Activated T-cell treated with anti-CD3 and anti-CD28 coated beads for 48 hours (primary cell): ENCODE data around the gene GLRB.
A peak's percentile ranks its signal among the peaks of the same experiment; 100 is the strongest.
"Not testable (repeated sequence)": the region's sequence is repeated elsewhere in the genome, so short reads cannot be mapped to it uniquely, and the experiment has no call there.

ENCODE experiments used
- DNase-seq: peaks from one replicate; pipeline ENCODE4 v3.0.0-alpha.2; 2020; ENCODE audit warnings: low read depth

Gene GLRB

DNA sequence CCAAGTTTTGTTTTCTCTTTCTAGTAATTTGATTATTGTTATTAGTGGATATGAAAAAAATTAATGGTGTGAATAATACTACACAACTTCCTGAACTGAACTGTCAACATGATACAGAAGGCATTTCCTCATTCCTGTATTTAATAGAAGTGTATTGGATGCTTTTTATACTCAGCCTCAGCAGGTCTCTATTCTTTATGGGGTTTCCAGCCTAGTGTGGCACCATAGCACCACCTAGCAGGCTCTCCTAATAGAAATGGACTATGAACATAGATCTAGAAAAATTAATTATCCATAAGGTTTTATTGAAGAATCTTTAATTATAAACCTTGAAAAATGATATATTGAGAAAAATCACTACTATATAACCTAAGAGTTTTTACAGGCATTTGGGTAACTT is 52.4 kb downstream of the GLRB start:
- no peak for DNase-seq

GRCh38 chr4:157141976-157142375 is 66.0 kb downstream of the GLRB start:
- no peak for DNase-seq

DNA sequence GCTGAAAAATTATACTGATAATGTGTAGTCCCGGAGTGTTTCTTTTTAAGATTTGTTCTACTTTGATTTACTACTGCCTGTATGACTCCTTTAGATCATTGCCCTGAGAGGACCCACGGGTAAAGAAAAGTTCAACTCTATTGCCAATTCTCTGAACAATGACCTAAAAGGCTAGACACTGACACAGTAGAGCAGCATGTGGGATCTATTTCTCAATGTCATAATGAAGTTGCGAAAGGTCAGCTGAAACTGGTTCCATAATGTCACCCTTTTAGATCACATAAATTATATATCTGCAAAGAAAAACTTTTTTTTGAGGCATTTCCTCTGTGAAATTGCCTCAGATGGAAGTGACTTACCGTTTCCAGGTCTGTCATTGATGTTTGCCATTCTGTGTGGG is 67.4 kb downstream of the GLRB start:
- DNase-seq = no peak

GRCh38 chr4:157151711-157152110 is 75.8 kb downstream of the GLRB start:
- DNase-seq = no peak

GRCh38 chr4:157165935-157166610 is 90.1 kb downstream of the GLRB start:
- DNase-seq = no peak

DNA sequence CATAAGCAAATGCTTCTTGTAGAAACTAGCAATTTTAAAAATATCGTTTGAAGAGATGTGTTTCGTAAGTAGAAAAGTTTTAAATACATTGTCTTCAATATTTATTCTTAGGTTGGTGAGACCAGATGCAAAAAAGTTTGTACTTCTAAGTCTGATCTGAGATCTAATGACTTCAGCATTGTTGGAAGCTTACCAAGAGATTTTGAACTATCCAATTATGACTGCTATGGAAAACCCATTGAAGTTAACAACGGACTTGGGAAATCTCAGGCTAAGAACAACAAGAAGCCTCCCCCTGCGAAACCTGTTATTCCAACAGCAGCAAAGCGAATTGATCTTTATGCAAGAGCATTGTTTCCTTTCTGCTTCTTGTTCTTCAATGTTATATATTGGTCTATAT is 94.4 kb downstream of the GLRB start:
- no peak for DNase-seq

GRCh38 chr4:157172011-157172410 is 96.1 kb downstream of the GLRB start:
- no peak for DNase-seq

DNA sequence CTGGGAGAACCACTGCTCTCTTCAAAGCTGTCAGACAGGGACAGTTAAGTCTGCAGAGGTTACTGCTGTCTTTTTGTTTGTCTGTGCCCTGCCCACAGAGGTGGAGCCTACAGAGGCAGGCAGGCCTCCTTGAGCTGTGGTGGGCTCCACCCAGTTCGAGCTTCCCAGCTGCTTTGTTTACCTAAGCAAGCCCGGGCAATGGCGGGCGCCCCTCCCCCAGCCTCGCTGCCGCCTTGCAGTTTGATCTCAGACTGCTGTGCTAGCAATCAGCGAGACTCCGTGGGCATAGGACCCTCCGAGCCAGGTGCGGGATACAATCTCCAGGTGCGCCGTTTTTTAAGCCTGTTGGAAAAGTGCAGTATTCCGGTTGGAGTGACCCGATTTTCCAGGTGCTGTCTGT is 104.3 kb downstream of the GLRB start:
- DNase-seq = not testable (repeated sequence)

GRCh38 chr4:157184300-157184699 is 108.3 kb downstream of the GLRB start:
- no peak for DNase-seq

DNA sequence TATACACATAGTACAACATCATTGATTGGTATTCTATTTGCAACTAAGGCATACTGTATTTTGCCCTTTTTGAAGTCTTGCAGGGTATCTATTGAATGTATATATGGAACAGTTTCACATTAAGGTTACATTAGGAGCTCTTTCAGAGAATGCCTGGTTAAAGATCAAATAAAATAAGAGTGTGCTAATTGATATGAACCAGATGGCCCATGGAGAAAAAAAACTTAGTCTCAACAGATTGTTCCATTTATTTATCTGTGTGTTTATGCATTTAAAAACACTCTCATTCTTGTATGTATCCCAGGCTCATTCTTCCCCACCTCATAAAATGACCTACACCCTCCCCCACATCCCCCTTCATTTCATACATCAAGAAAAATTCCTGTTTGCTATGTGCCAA is 109.4 kb downstream of the GLRB start:
- DNase-seq = no peak

- no peak for DNase-seq
Observed at GRCh38 chr4:157195374-157195773, 119.4 kb downstream of the GLRB start.

GRCh38 chr4:157196046-157196445 is 120.1 kb downstream of the GLRB start:
- DNase-seq = no peak

DNA sequence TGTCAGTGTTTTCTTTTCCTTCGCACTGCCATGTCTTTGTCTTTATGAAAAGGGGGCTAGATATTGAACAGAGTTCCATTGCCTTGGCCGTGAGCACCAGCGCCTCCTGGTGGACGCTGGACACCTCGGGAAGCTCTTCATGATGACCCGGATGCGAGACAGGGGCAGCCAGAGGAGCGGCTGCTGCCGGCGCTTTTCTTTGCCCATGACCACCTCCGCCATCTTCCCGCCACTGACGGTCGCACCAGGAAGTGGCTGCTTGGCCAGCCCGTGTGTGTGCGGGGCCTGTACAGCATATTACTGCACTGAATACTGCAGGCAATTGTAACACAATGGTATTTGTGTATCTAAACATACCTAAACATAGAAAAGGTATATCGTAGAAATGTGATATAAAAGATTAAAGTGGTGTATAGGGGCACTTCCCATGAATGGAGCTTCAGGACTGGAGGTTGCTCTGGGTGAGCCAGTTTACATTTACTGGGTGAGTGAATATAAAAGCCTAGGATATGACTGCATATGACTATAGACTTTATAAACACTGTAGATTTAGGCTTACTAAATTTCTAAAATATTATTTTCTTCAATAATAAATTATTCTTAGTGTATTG is 128.8 kb downstream of the GLRB start:
- peak; percentile 6 for DNase-seq

GRCh38 chr4:157217708-157218107 is 141.8 kb downstream of the GLRB start:
- no peak for DNase-seq

GRCh38 chr4:157219711-157220370 is 143.9 kb downstream of the GLRB start:
- DNase-seq = no peak

DNA sequence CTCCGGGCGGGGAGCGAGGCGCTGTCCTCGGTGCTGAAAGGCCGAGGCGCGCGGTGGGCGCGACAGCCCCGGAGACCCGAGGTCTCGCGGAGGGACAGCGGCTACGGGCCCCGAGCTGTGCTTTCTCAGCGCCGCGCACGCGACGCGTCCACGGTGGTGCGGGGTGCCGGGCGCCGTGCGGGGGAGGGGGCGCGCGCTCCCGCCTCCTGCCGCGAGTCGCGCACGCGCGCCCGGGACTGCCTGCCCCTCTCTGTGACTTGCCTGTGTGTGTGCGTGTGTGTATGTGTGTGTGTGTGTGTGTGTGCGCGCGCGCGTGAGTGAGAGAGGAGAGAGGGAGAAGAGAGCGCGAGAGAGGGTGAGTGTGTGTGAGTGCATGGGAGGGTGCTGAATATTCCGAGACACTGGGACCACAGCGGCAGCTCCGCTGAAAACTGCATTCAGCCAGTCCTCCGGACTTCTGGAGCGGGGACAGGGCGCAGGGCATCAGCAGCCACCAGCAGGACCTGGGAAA is 144.5 kb downstream of the GLRB start, which contains the start of gene GRIA2:
GRIA2 (plus strand) TSS at position 358 of the 511 bp plus-strand sequence. CDS start 315 bp downstream, outside the sequence.
- peak; percentile 8 for DNase-seq

DNA sequence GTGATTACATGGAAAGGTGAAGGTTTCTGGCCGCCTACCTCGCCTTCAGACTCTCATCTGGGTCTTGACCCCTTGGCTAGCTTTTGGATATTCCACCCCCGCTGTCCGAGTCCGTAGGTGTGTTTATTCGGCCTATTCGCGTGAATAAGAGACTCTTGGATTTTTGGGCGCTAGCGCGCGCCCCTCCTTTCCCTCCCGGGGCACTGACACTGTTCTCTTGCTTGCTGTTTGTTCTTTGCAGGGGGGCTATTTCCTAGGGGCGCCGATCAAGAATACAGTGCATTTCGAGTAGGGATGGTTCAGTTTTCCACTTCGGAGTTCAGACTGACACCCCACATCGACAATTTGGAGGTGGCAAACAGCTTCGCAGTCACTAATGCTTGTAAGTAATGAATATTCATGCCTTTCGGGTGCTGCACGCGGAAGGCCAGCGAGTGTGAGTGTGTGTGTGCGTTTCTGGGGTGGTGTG is 145.5 kb downstream of the GLRB start:
- DNase-seq = no peak
